ENCODE measurements around the gene PIN1. TPM values are rescaled to one million over a fixed set of nuclear protein-coding genes. Genes with fewer than 3 reads are reported as not detected.

PIN1 gene
- polyA plus RNA-seq, 3 donors: 67.4 to 79.8 (median 68.3) TPM

- Histone ChIP-seq H3K9me3 (replicated peaks in 1 of 2; ENCODE audit: control insufficient read depth in 1 of 2, insufficient read depth in 1 of 2, low read length in 2 of 2) (no peaks in the 10 kb centered on the region), H3K4me3 (replicated peaks in 1 of 3; ENCODE audit: low read depth in 2 of 3, low read length in 3 of 3) (no peak overlapping the region), H3K79me2 (ENCODE audit: insufficient read depth, low read length) (no peaks in the 10 kb centered on the region), H3K9ac (ENCODE audit: insufficient read depth, low read length, poor library complexity, severe bottlenecking) (no peak overlapping the region), H3K27ac (ENCODE audit: low read depth in 1 of 2, low read length in 2 of 2) (no peak overlapping the region), H3K27me3 (ENCODE audit: control insufficient read depth in 2 of 2, insufficient read depth in 2 of 2, low read length in 2 of 2) (no peaks in the 10 kb centered on the region), H2AFZ (ENCODE audit: insufficient read depth, low read depth, low read length, poor library complexity, severe bottlenecking) (no peak overlapping the region), H3K36me3 (replicated peaks in 1 of 2; ENCODE audit: control insufficient read depth in 1 of 2, insufficient read depth in 2 of 2, low read length in 2 of 2) (no peaks in the 10 kb centered on the region), H3K4me2 (replicated peaks; ENCODE audit: extremely low read depth, low read length, poor library complexity, severe bottlenecking) (no peak overlapping the region), H3K4me1 (ENCODE audit: control insufficient read depth in 1 of 2, insufficient read depth in 2 of 2, low read length in 2 of 2) (no peaks in the 10 kb centered on the region), H4K20me1 (ENCODE audit: insufficient read depth, low read length) (no peaks in the 10 kb centered on the region)
- no peak overlapping the region for H3K27ac Mint-ChIP-seq
- no peak for TF ChIP-seq CTCF (IDR thresholded peaks at IDR 0.05)
- intact Hi-C loops (cut with micrococcal nuclease): no loop called here
- H3K4me3 Mint-ChIP-seq: no peak overlapping the region
- peaks cover 0 to 3% (median 2%) of the 10 kb centered on the region in 7 donors for H3K9me3 Mint-ChIP-seq
- H3K36me3 Mint-ChIP-seq: no peaks in the 10 kb centered on the region
- DNase-seq: no peak
- 50% methylated on average over 2 of the region's 13 CpGs for WGBS (ENCODE audit: insufficient coverage)
- no peaks in the 10 kb centered on the region for H3K4me1 Mint-ChIP-seq
- peaks cover 0 to 11% (median 2%) of the 10 kb centered on the region in 3 donors for H3K27me3 Mint-ChIP-seq (ENCODE audit: low read depth in 3 of 3)
Observed at GRCh38 chr19:9875031-9875627, 40.0 kb downstream of the PIN1 start.

- Histone ChIP-seq H3K4me1 (ENCODE audit: control insufficient read depth in 1 of 2, insufficient read depth in 2 of 2, low read length in 2 of 2) (no peaks in the 10 kb centered on the region), H3K79me2 (ENCODE audit: insufficient read depth, low read length) (no peaks in the 10 kb centered on the region), H3K27ac (ENCODE audit: low read depth in 1 of 2, low read length in 2 of 2) (no peak overlapping the region), H3K9ac (ENCODE audit: insufficient read depth, low read length, poor library complexity, severe bottlenecking) (no peak overlapping the region), H3K4me3 (replicated peaks in 1 of 3; ENCODE audit: low read depth in 2 of 3, low read length in 3 of 3) (no peak overlapping the region), H3K27me3 (ENCODE audit: control insufficient read depth in 2 of 2, insufficient read depth in 2 of 2, low read length in 2 of 2) (no peaks in the 10 kb centered on the region), H3K36me3 (replicated peaks in 1 of 2; ENCODE audit: control insufficient read depth in 1 of 2, insufficient read depth in 2 of 2, low read length in 2 of 2) (no peaks in the 10 kb centered on the region), H4K20me1 (ENCODE audit: insufficient read depth, low read length) (no peaks in the 10 kb centered on the region), H3K4me2 (replicated peaks; ENCODE audit: extremely low read depth, low read length, poor library complexity, severe bottlenecking) (no peak overlapping the region), H3K9me3 (replicated peaks in 1 of 2; ENCODE audit: control insufficient read depth in 1 of 2, insufficient read depth in 1 of 2, low read length in 2 of 2) (no peaks in the 10 kb centered on the region), H2AFZ (ENCODE audit: insufficient read depth, low read depth, low read length, poor library complexity, severe bottlenecking) (no peak overlapping the region)
- H3K36me3 Mint-ChIP-seq: no peaks in the 10 kb centered on the region
- no peak overlapping the region for H3K27ac Mint-ChIP-seq
- no peak for TF ChIP-seq CTCF (IDR thresholded peaks at IDR 0.05)
- H3K4me3 Mint-ChIP-seq: no peak overlapping the region
- peaks cover 0 to 8% (median 2%) of the 10 kb centered on the region in 3 donors for H3K27me3 Mint-ChIP-seq (ENCODE audit: low read depth in 3 of 3)
- H3K4me1 Mint-ChIP-seq: no peaks in the 10 kb centered on the region
- DNase-seq: no peak
- intact Hi-C loops (cut with micrococcal nuclease): no loop called here
- 82% methylated on average over 5 of the region's 5 CpGs for WGBS (ENCODE audit: insufficient coverage)
- peaks cover 0 to 3% (median 2%) of the 10 kb centered on the region in 7 donors for H3K9me3 Mint-ChIP-seq
Observed at GRCh38 chr19:9875796-9876195, 40.7 kb downstream of the PIN1 start.

Data from CD14-positive monocyte (primary cell).